ENCODE data around the gene DAGLA.
"Not testable (repeated sequence)": the region's sequence is repeated elsewhere in the genome, so short reads cannot be mapped to it uniquely, and the experiment has no call there.

DAGLA gene

DNA sequence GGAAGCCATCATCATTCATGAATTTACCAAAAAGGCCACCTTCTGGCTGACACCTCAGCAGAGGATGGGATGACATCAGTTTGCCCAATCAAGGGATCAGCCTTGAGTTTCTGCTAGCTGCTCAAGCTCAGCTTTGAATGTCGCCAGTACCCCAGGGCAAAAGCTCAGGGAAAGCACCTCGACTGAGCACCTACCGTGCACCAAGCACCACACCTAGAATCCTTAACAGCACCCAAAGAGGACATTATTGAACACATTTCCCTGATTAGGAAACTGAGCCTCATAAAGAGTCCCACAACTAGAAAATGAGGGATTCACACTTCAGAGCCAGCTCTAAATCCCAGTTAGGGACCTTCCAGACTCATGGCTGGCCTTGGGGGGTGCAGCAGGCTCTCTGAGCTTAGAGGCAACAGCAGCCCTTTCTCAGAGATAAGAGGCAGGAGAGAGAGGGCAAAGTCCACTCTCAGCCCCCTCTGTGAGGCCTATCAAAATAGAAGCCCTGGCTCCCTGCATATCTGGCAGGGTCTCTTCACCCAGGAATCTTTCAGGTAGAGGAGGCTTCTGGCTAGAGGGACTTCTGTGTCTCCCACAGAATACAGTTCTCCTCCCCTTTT is 13.4 kb upstream of the DAGLA start:
- no peak for DNase-seq

GRCh38 chr11:61667684-61668305 is 12.4 kb upstream of the DAGLA start:
- no peak for DNase-seq

DNA sequence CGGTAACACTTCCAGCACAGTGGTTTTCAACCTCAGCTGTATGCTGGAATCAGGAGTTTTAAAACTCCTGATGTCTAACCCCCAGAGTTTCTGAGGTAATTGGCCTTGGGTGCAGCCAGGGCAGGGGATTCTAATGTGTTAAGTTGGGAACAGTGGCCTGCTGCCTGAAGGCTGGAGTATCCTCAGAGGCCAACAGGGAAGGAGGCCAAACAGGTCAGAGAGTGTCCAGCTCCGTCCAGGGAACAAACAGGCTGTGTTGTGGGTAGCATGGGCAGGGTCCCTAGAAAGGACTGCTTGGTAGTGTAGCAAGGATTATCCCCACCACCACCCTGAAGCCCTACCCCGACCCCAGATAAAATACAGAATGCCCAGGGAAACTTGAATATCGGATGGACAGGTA is 10.8 kb upstream of the DAGLA start:
- no peak for DNase-seq

GRCh38 chr11:61670626-61671025 is 9.6 kb upstream of the DAGLA start:
- DNase-seq = no peak

DNA sequence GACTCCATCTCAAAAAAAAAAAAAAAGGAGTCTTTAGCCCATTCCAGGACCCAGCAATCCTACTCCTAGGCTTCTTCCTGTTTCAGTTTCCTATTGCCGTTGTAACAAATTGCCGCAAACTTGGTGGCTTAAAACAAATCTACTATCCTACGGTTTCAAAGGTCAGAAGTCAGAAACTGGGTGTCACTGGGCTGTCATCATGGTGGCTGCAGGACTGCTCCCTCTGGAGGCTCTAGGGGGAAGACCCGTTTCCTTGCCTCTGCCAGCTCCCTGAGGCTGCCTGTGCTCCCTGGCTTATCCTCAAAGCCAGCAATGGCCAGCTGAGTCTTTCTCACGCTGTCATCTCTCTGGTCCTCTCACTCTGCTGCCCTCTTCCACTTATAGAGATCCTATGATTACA is 8.7 kb upstream of the DAGLA start:
- no peak for DNase-seq

GRCh38 chr11:61673946-61674467 is 6.2 kb upstream of the DAGLA start:
- not testable (repeated sequence) for DNase-seq

GRCh38 chr11:61675826-61676225 is 4.4 kb upstream of the DAGLA start:
- no peak for DNase-seq

DNA sequence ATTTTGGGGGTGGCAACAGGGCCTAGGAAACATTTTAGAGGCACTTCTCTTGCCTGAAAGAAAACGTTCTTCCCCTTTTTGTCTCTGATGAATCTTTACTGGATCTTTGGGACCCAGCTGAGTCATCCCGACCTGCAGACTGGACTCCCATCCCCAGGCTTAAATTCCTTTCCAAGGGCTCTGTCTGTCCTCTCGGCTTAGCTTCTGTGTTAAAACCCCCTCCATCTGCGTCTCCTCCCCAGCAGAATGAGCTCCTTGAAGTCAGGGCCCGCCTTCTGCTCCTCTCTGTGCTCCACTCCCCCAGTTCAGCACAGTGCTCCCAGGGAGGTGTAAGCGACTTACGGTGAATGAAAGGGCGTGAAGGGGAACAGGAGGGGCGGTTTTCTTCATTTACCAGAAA is 895 bp upstream of the DAGLA start:
- DNase-seq = no peak

GRCh38 chr11:61680622-61681221 is 531 bp downstream of the DAGLA start:
- no peak for DNase-seq

- peak; percentile 71 for DNase-seq
Measured at GRCh38 chr11:61682093-61682732, 2.0 kb downstream of the DAGLA start.

DNA sequence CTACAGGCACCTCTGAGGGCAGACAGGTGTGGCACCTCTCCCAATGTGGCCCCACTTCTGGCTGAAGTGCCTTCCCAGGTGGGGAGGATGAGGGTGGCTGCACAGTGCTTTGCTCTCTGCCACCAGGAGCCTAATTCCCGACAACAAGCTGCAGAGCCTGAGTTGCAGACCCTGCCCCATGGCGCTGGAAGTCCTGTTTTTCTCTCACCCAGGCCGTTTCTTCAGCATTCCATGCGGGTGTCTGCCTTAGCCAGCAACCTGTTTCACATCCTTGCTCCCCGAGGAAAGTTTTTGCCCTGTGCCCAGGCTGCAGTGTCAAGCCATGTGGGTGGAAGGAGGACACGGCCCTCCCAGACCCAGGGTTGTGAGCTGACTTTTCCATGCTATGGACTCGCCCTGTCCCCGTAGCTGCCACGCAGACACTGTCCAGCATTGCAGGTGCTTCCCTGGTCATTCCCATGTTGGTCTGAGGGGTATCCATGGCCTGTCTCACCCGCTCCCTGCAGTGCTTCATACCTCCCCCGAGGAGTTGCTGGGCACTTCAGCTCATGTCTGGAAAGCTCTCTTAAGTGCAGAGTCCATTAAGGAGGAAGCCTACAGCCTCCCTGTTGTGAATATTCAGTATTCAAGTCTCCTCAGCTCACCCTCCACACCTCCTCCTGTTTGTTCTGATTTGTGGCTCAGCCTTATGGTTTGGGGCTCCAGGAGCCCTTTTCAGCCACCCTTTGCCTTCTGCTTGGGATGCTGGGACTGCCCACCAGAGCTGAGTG is 2.9 kb downstream of the DAGLA start:
- no peak for DNase-seq

DNA sequence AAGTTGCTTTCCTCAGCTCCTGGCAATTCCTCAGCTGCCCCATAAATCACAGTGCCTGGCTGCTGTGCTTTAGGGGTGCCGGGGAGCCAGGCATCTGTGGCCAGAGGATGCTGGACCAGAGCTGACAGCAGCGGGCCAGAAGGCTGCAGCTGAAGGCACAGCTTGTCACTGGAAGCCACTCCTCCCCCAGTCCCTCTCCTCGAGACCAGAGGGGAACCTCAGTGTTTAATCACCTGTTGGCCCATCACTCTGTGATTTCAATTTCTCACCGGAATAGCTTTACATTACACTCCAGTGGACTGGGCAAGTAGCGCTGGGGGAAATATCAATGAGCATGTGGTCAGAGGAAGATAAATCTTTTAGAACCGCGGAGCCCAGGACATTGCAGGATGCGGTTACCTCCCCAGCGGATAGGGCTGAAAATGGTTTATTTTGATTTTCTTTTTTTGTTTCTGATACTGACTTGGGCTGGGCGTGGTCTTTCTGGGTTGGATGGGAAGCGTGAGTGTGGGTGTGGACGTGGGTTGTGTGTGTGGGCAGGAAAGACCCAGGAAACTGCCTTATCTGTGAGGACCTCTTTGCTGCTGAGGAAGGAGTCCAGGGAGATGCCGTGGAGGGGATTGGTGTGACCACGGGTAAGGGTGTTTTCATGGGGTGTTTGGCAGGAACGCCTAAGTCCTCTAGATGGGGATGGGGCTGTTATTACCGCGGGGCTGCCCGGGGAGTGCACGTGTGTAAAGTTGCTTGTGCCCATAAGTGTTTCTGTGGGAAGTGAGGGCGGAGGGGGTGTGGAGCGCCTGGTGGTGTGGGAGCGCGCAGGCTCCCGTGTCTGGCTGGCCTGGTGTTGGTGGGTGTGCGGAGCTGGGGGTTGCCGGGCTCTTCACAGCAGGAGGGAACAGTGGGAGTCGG is 4.0 kb downstream of the DAGLA start:
- no peak for DNase-seq

GRCh38 chr11:61684870-61685616 is 4.9 kb downstream of the DAGLA start:
- no peak for DNase-seq

DNA sequence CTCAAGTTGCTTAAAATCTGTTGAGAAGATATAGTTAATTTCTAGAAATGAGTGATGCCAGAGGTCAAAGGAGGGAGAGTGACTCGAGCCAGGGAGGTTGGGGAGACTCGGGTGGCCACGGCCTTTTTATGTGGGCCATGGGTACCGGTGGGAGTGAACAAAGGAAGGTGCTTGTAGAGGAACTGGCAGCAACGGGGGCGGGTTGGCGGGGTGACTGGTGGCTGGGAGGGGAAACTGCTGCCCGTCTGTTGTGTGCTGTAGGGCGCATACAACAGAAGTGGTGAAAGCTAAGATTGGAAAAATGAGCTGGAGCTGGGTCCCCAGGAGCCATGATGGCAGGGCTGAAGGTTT is 5.4 kb downstream of the DAGLA start:
- DNase-seq = no peak

DNA sequence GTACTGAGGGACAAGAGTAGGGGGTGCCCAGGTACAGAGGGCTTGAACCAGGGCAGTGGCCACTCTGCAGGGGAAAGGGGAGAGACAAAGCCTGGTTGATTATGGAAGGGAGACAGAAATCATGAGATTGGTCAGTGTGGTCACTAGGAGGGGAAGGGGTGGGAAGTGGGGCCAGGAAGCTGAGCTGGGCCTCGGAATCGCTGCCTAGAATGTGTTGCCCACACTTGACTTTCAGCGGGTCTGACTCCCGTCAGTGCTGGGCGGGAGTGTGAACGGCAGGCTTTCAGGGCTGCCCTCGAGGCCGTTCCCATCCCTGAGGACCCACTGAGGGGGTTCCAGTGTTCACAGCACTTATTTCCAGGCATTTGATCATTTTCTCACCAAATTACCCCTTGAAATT is 5.9 kb downstream of the DAGLA start:
- DNase-seq = no peak

DNA sequence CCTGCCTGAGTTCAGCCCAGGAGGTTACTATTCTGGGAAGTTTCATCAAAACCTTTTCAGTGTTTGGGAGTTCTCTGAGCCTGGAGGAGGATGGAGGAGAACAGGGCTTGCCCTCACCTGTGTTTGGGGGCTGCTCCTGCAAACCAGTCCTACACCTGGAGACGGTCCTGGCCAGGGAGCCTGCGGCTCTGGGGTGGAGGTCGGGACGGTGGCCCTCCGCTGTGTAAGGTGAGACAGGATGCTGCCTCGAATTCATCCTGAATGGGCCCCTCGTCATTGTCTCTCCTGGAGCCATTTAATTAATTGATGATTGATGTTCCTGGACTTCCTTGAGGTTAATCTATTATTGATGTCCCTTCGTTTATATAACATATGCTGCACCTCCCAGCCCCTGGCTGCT is 6.3 kb downstream of the DAGLA start:
- no peak for DNase-seq

DNA sequence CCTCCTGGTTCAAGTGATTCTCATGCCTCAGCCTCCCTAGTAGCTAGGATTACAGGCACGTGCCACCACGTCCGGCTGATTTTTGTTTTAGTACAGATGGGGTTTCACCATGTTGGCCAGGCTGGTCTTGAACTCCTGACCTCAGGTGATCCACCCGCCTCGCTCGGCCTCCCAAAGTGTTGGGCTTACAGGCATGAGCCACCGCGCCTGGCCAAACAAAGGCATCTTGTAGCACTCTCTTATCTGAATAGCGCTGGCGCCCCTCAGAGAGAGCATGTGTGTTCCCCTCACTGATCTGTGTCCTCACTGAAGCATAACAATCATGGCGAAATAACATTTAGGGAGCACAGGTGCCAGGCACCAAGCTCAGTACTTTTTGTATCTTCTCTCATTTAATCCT is 7.2 kb downstream of the DAGLA start:
- DNase-seq = no peak

- DNase-seq = no peak
Measured at GRCh38 chr11:61688365-61689163, 8.4 kb downstream of the DAGLA start.

DNA sequence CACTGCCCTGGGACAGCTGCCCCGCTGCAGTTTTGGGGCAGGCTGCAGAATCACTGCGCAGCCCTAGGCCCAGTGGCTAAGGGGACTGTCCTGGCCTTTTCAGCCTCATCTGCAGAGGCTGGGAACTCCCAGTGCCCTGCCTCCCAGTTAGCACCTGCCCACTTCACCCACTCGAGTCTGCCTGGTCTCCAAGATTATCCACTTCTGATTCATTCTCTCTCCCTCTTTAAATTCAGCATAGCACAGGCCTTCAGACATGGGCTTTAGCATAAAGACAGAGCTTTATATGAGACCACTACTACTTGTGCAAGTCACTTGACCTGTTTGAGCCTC is 8.9 kb downstream of the DAGLA start:
- no peak for DNase-seq

DNA sequence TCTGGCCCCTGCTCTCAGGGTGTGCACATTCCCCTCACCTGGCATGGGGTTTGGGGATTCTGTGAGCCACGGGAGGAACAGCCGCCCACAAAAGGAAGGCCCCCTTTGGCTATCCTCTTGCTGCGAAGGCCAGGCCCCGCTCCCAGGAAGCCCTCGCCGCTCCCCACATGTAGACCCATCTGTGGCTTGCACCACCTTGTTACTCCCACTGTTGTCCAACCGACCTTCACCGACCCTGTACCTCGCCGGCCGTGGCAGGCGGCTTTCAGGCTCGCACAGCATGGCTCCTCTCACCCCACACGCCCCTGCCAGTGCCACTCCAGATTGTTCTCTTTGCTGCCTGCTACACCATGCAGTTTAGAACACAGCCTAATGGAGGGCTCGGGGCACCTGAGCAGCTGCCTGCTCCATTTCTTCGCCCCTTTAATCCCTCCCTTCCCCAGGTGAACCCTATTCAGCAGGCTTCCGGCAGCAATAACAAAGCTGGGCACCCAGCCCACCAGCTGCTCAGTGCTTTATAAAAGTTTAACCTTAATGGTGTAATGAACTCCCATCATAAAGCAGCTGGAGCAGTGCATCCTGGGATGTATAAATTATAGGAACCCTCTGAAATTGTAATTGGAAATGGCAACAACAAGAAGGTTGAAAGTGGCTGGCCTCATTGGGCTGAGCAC is 10.7 kb downstream of the DAGLA start:
- no peak for DNase-seq

Measured in SHP77 treated with DMSO at 0.1 percent for 48 hours (cell line).